NCI-H82 (cell line): ENCODE data around the gene CLDN6.

ENCODE experiments used
- DNase-seq: peaks from one replicate; lab custom pipeline; 2025; lab: John Stamatoyannopoulos, UW

The CLDN6 gene

DNA sequence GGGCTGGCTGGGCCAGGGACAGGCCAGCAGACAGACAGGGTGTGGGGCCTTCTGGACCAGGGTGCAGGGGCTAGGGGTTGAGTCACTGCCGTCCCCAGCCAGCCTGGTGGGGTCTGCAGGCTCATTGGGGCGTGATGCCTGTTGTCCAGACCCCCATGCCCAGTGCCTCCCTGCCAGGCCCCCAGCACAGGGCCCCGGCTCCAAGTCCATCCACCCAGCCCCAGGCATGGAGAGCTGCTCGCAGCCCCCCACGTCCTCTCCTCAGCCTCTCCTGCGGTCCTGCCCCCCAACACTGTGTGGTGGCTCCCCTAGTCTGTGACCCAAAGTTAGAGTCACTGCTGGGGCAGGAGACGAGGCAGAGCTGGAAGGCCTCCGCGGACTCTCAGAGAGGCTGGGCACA, 30.7 kb downstream of the CLDN6 start:
- DNase-seq = no peak

DNA sequence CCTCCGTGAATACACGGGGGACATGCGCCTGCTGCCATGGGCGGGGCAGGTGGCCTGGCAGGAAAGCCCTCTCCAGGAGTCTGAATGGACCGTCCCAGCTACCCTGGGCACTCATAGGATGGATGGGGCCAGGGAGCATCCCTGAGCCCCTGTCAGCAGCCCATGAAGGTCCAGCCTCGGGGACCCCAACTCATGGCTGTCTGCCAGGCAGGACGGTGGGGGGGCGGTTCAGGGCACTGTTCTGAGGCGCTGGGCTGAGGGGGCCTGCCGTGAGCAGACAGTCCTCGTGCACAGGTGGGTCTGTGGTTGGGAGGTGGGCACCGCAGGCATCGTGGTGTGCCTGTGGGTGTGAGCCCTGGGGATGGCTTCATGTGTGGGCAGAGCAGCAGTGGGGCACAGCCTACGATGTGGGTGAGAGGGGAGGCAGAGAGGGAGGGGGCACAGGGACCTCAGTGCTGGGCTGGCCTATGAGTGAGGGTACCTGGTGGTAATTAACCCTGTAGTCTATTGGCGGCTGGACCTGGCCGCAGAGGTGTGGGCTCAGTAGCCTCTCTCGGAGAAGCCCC, 31.3 kb downstream of the CLDN6 start:
- DNase-seq = no peak

DNA sequence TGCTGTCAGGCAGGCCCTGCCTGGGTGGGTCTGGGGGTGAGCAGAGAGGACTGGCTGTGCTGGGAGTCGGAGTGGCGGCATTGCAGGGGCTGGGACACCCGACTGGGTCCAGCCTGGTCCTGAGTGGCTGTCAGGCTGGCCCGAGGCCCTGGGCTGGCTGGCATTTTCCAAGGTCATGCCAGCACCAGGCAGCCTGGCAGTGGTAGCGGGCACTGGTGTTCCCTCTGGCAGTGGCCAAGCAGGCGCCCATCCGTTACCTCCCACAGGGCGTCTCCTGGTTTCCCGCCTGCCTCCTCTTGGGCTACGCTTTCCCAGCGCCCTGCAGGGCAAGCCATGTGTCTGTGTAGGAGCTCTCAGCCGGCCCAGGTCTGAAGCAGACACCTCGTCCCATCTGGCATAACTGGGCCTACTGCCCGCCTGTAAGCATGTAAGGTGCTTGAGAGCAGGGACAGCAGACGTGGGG, 32.1 kb downstream of the CLDN6 start:
- peak; percentile 22 for DNase-seq

DNA sequence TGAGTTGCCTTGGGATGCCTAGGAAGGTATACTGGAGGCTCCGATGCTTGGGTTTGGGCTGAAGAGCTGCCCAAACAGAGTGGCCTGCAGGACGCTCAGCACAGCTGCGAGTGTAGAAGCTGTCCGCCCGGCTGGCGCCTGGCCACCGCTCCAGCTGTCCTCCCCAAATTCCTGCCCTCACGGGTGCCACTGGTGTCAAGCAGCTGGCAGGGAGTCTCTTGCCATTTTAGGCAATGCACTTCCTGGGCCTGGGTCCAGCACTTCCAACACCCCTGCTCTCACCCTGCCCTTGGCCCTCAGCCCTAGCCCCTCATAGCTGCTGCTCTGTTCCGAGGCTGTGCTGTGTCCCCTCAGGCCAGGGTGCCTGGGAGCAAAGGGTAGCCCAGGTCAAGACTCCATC, 32.5 kb downstream of the CLDN6 start:
- DNase-seq = no peak

DNA sequence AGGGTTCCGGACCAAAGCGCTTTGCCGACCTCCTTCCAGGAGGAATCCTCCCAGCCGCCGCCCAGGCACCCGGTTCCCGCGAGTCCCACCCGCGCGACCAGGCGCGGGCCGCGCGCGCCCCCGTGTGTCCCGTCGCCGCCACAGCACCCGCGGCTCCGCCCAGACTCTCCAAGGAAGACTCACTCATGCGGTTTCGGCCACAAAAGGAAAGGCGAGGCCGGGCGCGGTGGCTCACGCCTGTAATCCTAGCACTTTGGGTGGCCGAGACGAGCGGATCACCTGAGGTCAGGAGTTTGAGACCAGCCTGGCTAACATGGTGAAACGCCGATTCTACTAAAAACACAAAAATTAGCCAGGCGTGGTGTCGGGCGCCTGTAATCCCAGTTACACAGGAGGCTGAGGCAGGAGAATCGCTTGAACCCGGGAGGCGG, 34.3 kb downstream of the CLDN6 start:
- peak; percentile 84 for DNase-seq

DNA sequence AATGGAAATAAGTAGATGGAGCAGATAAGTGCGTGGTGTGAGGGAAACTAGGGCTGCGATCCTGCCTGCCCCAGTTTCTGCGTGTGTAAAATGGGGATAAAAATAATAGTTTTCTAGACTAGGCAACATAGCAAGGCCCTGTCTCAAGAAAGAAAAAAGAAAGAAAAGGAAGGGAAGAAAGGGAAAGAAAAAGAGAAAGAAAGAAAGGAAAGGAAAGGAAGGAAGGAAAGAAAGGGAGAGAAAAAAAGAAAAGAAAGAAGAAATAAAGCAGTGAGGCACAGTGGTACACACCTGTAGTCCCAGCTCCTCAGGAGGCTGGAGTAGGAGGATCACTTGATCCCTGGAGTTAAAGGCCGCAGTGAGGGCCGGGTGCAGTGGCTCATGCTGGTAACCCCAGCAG, 35.6 kb downstream of the CLDN6 start:
- DNase-seq = no peak

DNA sequence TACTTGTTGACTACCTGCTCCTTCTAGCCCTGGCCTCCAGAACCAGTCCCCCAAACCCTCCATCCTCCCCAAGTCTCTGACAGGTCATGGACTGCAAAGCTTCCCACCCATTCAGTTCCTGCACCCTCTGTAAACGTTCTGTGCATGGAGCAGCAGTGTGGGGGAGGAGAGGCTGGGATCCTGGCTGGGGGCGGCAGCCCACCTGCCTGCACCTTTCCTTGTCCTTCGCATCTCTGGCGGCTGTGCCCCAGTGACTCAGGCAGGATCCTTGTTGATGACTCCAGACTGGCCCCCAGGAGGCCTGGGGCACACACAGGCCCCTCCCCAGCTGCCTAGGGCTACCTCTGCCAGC, 36.1 kb downstream of the CLDN6 start:
- peak; percentile 87 for DNase-seq

DNA sequence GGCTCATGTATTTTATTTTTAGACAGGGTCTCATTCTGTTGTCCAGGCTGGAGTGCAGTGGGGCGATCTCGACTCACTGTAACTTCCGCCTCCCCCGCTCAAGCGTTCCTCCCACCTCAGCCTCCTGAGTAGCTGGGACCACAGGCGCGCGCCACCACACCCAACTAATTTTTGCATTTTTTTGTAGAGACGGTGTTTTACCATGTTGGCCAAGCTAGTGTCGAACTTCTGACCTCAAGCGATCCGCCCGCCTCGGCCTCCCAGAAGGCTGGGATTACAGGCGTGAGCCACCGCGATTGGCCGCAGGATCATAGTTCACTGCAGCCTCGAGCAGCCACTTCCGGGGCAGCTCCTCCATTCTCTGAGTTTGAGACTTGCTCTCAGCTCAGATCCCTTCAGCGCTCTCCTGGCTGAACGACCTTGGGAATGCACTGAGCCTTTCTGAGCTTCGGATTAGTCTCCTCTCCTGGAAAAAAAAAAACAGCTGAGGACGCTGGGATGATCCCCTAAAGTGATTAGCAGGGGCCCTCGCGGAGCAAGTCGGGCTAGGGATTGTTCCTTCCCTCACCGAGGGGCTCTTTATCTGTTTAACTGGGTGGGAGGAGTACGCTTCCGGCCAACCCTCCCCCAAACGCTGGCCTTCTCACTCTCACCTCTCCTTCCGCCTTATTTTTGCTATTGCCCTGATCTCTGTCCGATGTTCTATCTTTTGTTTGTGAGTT, 36.6 kb downstream of the CLDN6 start:
- peak; percentile 99 for DNase-seq

DNA sequence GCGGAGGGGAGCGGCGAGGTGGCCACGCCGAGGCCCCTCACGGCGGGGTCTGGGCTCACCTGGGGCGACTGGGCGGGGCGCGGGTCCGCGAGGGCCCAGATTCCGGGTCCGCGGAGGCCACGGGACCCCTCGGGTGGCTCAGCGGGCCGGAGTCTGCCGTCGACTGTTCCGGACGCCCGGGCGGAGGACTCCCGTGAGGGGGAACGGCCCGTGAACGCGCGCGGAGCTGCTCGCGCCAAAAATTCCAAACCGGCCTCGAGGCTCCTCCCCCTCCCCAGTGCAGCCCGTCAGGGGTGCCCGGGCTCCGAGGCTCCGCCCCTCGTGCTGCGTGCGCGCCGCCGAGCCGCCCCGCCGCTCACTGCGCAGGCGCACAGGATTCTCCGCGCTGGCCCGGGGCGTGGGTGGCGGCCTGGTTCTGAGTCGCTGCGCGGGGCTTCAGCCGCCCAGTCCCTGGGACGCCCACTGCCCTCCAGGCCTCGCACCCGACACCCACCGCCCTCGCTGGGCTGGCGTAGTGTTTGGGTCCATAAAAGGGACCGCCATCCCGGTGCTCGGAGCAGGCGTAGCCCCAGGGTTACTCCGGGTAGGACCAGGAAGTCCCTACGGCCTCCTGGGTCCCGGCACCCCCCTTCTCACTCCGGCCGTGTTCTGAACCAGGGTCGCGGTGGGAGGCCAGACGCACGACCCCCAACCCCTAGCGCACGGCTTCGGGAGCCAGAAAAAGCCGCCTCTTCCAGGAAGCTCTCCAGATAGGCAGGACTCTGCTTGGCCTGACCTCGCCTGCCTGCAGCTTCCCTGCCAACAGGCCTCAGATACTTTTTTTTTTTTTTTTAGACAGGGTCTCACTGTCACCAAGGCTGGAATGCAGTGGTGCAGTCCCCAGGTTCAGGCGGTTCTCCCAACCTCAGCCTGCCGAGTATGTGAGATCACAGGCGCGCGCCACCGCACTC, 37.5 kb downstream of the CLDN6 start, which contains the start of gene PKMYT1:
TSS of gene PKMYT1 (minus strand) at position 220 of the 950 bp plus-strand sequence. CDS start 789 bp downstream, outside the sequence.
- DNase-seq = peak; percentile 94

DNA sequence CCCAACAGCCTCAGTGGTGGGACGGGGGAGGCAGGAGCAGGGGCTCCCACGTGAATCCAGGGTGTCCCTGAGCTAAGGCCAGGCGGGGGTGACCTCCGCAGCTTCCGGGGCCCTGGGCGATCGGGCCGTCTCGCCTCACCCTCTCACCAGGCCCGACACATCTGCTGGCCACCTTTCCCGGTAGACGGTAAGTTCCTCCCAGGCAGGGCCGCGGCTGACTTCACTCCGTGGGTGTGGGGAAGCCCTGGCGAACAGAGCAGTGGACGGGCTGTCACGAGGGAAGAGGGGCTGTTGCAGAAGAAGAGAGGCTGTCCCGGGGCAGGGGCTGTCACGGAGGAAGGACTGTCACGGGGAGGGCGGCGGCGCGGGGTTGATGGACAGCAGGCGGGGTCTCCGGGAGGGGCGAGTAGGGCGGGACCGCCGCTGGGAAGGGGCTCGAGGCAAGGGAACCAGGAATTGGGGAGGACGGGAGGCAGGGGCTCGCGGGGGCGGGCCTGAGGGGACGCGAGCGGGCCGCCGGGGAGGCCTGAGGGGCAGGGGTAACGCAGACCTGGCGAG, 38.2 kb downstream of the CLDN6 start:
- DNase-seq = peak; percentile 55

DNA sequence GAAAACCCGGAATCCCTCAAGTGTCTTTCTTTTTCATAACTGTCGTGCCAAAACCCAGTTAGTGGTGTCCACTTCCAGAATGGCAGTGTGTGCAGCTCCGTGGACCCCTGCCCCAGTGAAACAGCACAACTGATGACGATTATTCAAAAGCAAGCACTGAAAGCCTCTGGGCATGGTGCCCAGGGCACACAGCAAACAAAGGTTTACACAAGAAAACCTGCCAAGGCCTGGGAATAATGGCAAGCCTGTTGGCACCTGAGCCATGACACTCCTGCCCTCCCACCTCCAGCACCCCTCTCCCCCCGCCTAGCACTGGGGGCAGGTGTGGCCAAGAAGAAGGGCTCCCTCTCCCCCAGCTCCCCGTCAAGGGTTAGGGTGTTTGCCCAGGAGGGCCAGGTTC, 40.5 kb downstream of the CLDN6 start:
- no peak for DNase-seq

DNA sequence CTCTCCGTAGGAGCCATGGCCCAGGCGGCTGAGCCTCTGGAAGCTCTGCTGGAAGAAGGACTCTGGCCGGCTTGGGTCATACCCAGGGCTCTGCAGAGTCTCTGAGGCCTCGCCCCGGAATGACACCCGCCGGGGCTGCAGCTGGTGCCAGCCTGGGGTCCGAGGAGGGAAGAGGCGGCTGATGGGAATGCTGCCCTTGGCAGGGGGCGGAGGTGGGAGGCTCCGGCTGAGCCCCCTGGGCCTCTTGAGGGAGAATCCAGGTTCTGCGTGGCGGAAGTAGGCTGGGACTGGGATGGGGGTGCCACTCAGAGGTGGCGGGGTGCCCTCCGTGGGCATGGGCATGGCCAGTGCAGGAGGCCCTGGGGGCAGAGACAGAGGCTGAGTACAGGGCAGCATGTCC, 41.3 kb downstream of the CLDN6 start:
- DNase-seq = no peak

DNA sequence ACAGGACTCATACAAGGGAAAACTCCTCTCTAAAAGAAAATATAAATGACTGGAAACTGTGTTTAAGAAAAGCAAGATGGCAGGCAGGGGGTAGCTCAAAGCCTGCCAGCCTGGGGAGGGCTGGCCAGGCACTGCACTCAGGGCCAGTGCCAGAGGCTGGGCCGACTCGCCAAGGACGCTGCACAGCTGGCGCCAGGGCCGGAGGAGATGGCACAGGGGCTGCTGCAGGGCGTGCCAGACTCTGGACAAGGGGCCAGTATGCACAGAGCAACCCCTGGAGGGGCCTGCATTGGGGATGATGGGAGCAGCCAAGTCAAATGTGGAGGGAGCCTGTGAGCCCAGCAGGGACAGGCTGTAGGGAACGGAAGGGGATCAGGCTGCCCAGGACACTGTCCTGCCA, 41.8 kb downstream of the CLDN6 start:
- DNase-seq = no peak

DNA sequence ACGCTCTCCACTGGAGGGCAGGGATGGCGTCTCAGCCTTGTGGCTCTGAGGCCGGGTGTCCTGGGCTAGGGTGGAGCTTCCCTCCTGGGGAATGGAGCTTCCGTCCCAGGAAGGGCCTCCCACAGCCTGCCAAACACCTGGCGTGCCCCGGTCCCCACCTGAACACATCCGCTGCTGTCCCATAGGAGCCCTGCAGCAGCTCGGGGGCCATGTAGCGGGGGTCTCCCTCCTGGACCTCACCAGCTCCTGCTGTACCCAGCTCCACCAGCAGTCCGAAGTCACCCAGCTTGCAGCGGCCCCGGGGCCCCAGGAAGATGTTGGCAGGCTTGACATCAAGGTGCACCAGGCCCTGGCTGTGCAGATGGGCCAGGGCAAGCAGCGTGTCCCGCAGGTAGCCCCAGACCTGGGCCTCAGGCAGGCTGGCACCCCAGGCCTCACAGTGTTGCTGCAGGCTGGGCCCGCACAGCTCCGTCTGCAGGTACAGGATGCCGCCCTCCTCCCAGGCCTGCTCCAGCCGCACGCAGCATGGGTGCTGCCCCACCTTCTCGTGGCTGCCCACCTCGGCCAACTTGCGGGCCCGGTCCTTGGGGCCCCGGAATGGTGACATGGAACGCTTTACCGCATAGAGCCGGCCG, 42.7 kb downstream of the CLDN6 start:
- DNase-seq = no peak

DNA sequence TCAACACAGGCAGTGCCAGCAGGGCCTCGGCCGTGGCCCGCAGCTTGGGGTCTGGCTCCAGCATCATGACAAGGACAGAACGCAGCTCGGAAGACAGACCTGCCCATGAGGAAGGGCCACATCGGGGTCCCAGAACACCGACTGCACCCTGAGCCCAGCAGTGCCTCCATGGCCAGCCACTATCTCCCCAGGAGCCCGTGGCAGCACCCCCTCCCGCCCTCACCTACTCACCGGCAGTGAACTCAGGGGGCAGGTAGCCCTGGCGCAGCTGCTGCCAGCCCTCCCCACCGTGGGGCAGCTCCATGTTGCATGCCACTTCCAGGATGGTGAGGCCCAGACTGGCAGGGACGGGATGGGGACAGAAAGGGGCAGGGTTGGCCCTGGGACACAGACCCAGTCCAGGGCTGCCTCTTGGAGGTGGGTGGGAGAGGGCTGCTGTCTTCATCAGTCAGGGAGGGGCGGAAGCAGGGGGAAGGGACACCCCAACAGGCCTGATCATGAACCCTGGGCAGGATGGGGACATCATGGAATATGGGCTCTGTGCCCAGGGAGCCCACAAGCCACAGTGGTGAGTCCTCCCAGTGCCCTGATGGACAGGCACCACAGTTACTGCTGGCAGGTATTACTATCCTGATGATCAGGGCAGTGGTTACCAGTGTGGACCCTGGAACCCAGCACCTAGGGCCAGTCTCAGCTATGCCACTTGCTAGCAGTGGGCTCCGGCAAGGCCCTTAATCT, 43.5 kb downstream of the CLDN6 start:
- DNase-seq = no peak

DNA sequence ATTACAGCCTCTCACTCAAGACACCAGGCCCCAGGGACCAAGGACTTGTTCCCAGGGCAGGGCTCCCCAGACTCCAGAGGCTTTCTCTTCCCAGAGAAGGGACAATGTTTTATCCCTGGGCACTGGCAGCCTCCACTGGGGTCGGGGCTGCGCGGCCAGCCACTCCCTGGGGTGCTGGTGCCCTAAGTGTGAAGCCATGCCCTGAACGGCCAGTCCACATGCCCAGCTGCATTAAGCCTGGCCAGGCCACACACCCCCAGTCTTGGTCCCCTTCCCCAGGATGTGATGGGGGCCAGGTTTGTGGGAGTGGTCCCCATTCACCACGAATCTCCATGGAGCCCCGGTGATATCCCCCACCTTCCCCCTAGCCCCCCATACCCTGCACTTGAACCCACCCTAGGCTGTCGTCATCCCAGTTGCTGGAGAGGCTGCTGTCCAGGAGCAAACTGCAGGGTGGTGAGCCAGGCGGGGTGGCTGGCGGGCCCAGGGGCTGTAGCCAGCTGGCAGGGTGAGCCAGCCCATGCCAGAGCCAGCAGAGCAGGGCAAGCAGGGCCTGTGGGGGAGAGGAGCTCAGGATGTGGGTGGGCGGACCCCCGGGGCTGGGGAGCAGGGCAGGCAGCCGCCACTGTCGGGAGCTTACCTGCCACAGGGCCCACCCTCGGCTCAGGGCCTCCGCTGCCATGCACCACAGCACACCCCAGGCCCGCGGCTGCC, 44.2 kb downstream of the CLDN6 start:
- no peak for DNase-seq

DNA sequence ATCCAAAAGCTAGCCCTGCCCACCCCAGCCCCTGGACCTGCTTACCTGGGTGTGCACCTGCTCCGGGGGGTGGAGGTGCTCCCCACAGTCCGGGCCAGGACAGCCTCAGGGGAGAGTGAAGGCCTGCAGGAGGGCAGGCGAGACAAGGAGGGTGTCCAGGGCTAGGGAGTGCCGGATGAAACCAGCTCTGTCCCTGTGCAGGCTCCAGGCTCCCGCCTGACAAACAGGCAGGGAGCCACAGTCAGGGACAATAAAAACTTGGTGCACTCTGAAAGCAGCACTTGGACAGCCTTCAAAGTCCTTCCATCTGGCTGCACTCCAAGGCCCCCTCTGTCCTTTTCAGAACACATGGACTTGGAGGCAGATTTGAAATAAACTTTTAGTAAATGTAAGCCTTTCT, 44.9 kb downstream of the CLDN6 start:
- DNase-seq = no peak

DNA sequence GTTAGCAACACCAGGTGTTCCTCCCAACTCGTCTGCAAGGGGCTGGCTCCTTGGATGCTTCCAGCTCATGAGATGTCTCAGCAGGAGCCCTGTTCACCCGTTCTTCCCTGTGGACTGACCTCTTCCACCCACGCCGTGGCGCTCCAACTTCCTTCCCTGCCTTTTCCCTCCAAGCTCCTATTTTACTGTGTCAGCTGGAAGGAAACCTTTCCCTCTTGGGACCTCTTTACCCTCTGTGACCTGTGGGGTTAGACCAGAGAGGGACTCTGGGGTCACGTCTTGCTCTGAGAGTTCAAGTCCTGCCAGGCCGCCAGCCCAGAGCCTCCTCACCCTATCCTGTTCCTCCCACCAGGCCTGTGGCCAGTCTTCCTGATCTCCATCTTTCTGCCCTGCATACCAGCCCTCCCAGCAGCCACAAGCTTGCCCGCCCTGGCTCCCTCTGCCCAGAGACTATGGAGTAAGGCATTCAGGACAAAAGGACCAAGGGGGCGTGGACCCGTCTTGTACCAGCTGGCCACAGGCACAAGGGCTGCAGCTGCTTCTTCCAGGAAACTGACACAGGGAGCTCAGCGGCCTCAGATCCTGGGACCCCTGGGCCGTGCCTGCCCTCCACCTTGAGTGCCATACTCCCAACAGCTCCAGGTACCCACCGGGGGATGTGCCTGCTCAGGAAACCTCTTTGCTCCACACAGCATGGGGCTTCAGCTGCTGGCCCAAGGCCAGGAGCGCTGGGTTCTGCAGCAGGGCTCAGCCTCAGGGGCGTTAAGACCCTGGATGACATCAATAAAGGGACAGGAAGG, 45.8 kb downstream of the CLDN6 start:
- peak; percentile 38 for DNase-seq

DNA sequence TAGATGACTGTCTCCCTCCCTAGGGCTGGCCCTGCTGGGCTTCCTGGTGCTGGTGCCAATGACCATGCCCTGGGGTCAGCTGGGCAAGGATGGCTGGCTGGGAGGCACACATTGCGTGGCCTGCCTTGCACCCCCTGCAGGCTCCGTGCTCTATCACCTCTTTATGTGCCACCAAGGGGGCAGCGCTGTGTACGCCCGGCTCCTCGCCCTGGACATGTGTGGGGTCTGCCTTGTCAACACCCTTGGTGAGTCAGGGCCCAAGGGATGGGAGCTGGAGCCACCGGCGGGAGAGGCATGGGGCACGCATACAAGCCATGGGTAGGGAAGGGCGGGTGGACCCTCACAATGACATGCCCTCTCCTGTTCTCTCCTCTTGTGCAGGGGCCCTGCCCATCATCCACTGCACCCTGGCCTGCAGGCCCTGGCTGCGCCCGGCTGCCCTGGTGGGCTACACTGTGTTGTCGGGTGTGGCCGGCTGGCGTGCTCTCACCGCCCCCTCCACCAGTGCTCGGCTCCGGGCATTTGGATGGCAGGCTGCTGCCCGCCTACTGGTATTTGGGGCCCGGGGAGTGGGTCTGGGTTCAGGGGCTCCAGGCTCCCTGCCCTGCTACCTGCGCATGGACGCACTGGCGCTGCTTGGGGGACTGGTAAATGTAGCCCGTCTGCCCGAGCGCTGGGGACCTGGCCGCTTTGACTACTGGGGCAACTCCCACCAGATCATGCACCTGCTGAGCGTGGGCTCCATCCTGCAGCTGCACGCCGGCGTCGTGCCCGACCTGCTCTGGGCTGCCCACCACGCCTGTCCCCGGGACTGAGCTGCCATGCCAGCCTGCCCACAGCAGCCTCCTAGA, 46.6 kb downstream of the CLDN6 start:
- no peak for DNase-seq
